HL-60 (cell line): Measurements from ENCODE around the gene TANC1.

Experiments used
- DNase-seq, 2 experiments: peaks; one replicate each; pipeline ENCODE4 v3.0.0-alpha.2; 2010 to 2020; ENCODE audit warnings: low read depth in 1 of 2, low spot score in 1 of 2
- H3K27ac ChIP-seq: fragments of 250-450 bp; sonication (Bioruptor Pico); replicated peaks from 2 replicates; pipeline ENCODE4 v1.5.1; 2020; ENCODE audit warnings: mild to moderate bottlenecking, moderate library complexity
- H3K27me3 ChIP-seq: fragments of 250-450 bp; sonication (Bioruptor Pico); 2 replicates; pipeline ENCODE4 v1.5.1; 2021; ENCODE audit warnings: mild to moderate bottlenecking, moderate library complexity; ENCODE audit not compliant: insufficient read depth, poor library complexity, severe bottlenecking
- H3K4me3 ChIP-seq: replicated peaks from 2 replicates; pipeline ENCODE4 v1.5.1; 2011; ENCODE audit warnings: mild to moderate bottlenecking, control low read depth, low read length; ENCODE audit not compliant: insufficient read depth
- GABPA ChIP-seq: IDR thresholded peaks from 2 replicates; pipeline ENCODE4 v1.6.1; 2012; ENCODE audit warnings: low read depth
- POLR2AphosphoS5 ChIP-seq: IDR thresholded peaks from 2 replicates; pipeline ENCODE4 v1.6.1; 2012; ENCODE audit warnings: low read depth
- SPI1 ChIP-seq: IDR thresholded peaks from 2 replicates; pipeline ENCODE4 v1.6.1; 2012; ENCODE audit warnings: low read depth, mild to moderate bottlenecking, borderline replicate concordance
- TF ChIP-seq, protein P1 (sequence below): IDR thresholded peaks from one replicate; pipeline ENCODE4 v1.5.1; 2011; ENCODE audit warnings: low read length, control low read depth, inconsistent platforms; ENCODE audit not compliant: insufficient read depth
- TF ChIP-seq, protein P2 (sequence below): IDR thresholded peaks from 2 replicates; pipeline ENCODE4 v1.6.1; 2012; ENCODE audit warnings: low read depth; ENCODE audit not compliant: insufficient replicate concordance

The TANC1 gene

DNA sequence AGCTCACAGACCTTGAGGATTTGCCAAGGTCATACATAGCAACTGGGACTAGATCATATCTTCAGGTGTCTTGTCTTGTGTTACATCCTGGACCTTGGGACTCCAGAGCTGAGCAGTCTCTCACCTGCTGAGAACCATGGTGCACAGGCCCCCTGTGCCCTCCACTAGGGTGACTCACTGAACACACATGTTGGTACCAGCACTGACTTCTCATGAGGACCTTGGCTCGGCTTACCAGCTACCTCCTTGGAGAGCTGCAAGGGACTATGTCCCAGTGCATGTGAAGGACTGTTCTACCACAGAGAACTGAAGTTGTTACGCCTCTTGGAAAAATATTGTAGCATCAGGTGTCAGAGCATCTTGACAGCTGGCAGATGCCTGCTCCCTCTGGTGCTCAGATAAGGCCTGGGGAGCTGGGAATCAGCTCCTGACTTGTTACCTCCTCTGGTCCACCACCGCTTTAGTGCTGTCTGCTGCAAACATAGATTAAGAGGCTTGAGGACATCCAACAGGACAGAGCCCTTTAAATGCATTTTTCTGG, 246.0 kb downstream of the TANC1 start:
- Histone ChIP-seq H3K27me3 (no peaks in the 10 kb centered on the region), H3K27ac (no peak overlapping the region), H3K4me3 (no peak overlapping the region)
- DNase-seq: no peak
- TF ChIP-seq SPI1 (no peak), GABPA (no peak), POLR2AphosphoS5 (no peak)
- TF ChIP-seq, protein P1, sequence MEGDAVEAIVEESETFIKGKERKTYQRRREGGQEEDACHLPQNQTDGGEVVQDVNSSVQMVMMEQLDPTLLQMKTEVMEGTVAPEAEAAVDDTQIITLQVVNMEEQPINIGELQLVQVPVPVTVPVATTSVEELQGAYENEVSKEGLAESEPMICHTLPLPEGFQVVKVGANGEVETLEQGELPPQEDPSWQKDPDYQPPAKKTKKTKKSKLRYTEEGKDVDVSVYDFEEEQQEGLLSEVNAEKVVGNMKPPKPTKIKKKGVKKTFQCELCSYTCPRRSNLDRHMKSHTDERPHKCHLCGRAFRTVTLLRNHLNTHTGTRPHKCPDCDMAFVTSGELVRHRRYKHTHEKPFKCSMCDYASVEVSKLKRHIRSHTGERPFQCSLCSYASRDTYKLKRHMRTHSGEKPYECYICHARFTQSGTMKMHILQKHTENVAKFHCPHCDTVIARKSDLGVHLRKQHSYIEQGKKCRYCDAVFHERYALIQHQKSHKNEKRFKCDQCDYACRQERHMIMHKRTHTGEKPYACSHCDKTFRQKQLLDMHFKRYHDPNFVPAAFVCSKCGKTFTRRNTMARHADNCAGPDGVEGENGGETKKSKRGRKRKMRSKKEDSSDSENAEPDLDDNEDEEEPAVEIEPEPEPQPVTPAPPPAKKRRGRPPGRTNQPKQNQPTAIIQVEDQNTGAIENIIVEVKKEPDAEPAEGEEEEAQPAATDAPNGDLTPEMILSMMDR: no peak
- TF ChIP-seq, protein P2, sequence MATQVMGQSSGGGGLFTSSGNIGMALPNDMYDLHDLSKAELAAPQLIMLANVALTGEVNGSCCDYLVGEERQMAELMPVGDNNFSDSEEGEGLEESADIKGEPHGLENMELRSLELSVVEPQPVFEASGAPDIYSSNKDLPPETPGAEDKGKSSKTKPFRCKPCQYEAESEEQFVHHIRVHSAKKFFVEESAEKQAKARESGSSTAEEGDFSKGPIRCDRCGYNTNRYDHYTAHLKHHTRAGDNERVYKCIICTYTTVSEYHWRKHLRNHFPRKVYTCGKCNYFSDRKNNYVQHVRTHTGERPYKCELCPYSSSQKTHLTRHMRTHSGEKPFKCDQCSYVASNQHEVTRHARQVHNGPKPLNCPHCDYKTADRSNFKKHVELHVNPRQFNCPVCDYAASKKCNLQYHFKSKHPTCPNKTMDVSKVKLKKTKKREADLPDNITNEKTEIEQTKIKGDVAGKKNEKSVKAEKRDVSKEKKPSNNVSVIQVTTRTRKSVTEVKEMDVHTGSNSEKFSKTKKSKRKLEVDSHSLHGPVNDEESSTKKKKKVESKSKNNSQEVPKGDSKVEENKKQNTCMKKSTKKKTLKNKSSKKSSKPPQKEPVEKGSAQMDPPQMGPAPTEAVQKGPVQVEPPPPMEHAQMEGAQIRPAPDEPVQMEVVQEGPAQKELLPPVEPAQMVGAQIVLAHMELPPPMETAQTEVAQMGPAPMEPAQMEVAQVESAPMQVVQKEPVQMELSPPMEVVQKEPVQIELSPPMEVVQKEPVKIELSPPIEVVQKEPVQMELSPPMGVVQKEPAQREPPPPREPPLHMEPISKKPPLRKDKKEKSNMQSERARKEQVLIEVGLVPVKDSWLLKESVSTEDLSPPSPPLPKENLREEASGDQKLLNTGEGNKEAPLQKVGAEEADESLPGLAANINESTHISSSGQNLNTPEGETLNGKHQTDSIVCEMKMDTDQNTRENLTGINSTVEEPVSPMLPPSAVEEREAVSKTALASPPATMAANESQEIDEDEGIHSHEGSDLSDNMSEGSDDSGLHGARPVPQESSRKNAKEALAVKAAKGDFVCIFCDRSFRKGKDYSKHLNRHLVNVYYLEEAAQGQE: no peak

DNA sequence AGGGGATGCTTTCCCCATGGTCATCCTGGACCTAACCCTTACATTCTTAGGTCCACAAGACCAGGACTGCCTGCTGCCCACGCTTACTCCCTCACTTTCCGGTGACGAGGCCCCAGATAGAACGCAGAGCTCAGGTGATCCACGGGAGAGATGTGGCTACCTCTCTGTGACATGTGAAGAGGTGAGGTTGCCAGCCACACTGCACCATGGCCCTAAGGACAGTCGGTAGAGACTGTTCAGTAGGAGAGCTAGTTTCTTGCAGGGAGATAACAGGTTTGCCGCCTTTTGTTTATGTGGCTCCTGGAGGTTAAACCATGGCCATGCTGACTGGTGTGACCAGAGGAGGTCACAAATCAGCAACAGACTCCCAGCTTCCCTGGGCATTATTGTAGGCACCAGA, 246.7 kb downstream of the TANC1 start:
- Histone ChIP-seq H3K27me3 (no peaks in the 10 kb centered on the region), H3K27ac (no peak overlapping the region), H3K4me3 (no peak overlapping the region)
- DNase-seq: no peak
- TF ChIP-seq SPI1: no peak
- no peak for TF ChIP-seq POLR2AphosphoS5
- TF ChIP-seq, protein P2: no peak
- TF ChIP-seq, protein P1: no peak
- TF ChIP-seq GABPA: no peak

DNA sequence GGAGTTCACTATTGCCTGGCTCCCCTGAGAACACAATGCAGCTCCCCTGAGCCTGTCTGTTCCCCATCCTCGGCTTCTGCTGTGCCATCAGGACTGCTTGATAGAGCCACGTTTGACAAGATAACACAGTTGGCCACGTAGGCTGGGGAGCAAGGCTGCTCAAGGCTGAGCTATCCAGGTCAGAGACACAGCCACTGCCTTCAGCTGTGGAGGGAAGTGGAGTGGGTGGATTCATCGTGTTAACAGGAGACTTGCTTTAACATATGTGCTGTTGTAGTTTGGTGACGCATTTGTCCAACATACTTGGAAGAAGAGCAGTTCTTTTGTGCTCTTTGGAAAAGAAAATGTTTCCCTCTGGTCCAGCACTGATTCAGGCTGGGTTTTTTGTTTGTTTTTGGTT, 249.2 kb downstream of the TANC1 start:
- no peaks in the 10 kb centered on the region for H3K27me3 ChIP-seq
- no peak overlapping the region for H3K27ac ChIP-seq
- TF ChIP-seq, protein P1: no peak
- TF ChIP-seq POLR2AphosphoS5 (no peak), SPI1 (no peak), GABPA (no peak)
- TF ChIP-seq, protein P2: no peak
- H3K4me3 ChIP-seq: no peak overlapping the region
- no peak for DNase-seq
